HG03460 (cell line): ENCODE results near the gene CCDC33.

ENCODE experiments used
- ATAC-seq: cut with Tn5 transposase; IDR thresholded peaks from one replicate; pipeline ENCODE4 v1.9.1; 2021; ENCODE audit not compliant: unreplicated experiment

Gene CCDC33

DNA sequence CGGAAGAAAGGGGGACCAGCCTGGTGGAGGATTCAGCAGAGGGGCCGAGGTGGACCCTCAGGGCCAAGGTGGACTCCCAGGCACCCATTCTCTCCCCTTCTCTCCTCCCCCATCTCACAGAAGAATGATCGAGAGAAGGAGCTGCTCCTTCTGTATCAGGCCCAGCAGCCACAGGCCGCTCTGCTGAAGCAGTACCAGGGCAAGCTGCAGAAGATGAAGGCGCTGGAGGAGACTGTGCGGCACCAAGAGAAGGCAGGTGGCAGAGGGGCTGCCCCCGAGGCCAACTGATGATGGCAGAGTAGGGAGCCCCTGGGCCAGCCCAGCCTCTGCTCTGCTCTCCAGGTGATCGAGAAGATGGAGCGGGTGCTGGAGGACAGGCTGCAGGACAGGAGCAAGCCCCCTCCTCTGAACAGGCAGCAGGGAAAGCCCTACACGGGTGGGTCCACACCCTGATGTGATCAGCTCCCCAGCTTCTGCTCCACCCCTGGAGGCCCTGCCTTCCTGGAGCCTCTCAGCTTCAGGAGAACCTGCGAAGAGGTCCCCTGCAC, 94.8 kb downstream of the CCDC33 start:
- ATAC-seq = no peak

GRCh38 chr15:74332011-74332410, 95.9 kb downstream of the CCDC33 start:
- ATAC-seq = no peak

GRCh38 chr15:74332611-74333010, 96.5 kb downstream of the CCDC33 start:
- no peak for ATAC-seq

DNA sequence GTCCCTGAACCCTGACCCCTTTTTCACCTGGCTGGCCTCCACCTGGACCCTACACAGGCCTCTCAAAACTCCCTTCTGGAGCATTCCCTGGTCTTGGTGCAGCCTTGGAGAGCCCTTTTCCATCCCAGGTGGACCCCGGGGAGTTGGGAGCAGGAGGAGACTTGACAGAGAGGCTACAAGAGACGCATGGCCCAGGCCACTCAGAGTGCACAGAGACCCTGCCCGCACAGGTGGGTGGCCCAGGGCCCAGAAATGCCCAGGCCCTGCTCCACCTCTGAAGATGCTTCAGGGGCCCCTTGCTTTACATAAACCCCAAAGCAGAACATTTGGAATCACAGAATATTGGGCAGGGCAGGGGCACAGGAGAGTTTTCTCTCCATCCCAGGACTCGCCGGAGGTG, 97.0 kb downstream of the CCDC33 start:
- no peak for ATAC-seq

- ATAC-seq = no peak
Measured at GRCh38 chr15:74333662-74334061, 97.5 kb downstream of the CCDC33 start.

GRCh38 chr15:74334127-74334526, 98.0 kb downstream of the CCDC33 start:
- no peak for ATAC-seq

- ATAC-seq = no peak
Measured at GRCh38 chr15:74335396-74335795, 99.3 kb downstream of the CCDC33 start.

GRCh38 chr15:74336061-74337005, 100.2 kb downstream of the CCDC33 start:
- ATAC-seq = no peak

DNA sequence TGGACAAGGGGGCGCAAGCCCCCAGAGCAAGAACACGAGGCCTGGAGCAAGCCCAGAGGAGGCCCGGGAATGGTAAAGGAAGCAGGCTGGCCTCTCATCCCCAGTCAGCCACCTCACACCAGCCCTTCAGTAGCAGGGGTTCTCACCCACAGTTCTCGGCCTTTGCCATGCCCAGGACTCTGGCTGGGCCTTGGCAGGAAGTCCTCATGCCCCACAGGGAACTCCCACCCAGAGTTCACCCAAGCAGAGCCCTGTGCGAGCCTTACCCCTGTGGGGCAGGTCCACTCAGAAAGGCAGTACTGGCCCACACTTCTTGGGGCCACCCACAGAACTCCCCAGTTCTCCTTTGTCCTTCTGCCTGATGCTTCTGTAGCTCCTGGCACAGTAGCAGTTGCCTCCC, 101.0 kb downstream of the CCDC33 start:
- ATAC-seq = no peak

GRCh38 chr15:74337607-74338211, 101.6 kb downstream of the CCDC33 start:
- ATAC-seq = no peak

DNA sequence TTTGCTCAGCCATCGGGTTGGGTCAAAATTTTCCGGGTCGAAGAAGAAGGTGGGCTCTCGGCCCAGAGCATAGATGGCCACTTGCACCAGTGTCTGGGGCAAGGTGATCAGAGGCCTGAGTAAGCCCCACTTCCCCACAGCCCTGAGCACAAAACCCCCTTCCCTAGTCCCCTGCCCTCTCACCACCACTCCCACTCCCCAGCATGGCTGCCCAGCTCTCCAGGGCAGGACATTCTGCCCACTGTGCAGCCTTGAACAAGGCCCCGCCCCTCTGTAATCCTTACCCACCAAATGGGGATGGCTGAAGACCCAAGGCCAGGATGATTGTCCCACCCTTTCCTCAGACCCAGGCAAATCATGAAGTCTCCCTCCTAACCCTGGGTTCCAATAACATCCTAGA, 102.5 kb downstream of the CCDC33 start:
- no peak for ATAC-seq

- ATAC-seq = no peak
Measured at GRCh38 chr15:74339371-74339770, 103.2 kb downstream of the CCDC33 start.

DNA sequence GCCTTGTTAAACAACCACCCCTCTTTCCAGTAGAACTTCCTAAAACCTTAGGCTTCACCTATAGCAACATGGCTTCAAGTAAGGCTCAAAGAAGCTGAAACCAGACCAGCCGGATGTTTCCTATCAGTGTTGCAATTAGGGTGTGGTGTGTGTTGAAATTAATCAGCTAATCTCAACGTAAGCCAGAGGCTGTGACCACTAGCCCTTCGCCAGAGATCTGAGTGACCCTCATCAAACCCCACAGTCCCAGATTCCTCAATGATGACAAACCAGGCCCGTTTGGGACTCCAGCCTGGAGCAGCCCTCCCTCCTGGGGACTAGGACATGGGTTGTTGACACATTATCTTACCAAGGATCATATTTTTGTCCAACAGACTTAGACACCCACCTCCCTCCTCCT, 104.0 kb downstream of the CCDC33 start:
- ATAC-seq = no peak

DNA sequence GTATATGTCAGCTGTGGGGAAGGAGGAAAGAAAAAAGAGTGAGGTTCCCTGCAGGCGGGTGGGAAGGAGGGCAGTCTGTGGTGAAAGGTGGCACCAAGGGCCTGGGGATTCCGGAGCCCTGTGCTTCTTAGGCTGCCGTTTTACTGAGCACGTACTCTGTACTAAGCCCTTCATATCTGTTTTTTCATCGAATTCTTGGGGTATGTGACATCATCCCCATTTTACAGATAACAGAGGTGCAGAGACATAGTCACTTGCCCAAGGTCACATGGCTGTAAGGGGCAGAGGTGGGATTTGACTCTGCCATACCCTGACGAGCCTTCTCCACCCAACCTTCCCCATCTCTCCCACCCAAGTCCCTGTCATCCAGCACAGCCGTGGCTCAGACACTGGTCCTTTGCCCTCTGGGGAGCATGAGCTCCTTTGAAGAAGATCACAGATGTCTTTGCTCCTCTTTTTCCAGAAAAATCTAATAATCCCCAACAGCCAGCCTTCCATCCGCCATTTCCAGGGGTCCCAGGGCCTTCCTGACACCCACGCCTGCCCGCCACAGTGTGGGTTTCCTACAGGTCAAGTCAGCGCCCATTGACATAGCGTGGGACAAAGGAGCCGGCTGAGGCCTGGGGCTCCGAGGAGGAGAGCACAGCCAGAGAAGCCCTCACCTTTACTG, 107.1 kb downstream of the CCDC33 start:
- ATAC-seq = no peak

DNA sequence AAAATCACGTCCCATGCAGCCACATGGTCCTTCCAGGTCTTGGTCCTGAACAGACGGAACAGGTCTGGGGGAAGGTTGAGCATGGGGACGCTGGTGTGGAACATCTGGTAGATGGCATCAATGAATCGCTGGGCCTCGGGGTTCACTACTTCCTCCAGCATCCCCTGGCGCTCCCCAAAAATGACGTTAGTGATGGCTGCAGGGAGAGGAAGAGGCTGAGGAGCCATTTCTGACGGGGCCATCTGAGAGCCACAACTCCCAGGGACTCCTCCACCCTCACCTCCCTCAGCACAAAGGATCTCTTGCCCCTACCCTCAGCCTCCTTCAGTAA, 107.6 kb downstream of the CCDC33 start:
- ATAC-seq = no peak

- no peak for ATAC-seq
Measured at GRCh38 chr15:74345051-74345450, 108.9 kb downstream of the CCDC33 start.

- no peak for ATAC-seq
Measured at GRCh38 chr15:74347757-74348250, 111.7 kb downstream of the CCDC33 start.

GRCh38 chr15:74349241-74349778, 113.2 kb downstream of the CCDC33 start:
- no peak for ATAC-seq

GRCh38 chr15:74350295-74351275, 114.5 kb downstream of the CCDC33 start:
- no peak for ATAC-seq

GRCh38 chr15:74351670-74352069, 115.5 kb downstream of the CCDC33 start:
- no peak for ATAC-seq
